K562 (cell line): ENCODE data around the gene PTPN13. TPM values are rescaled to one million over a fixed set of nuclear protein-coding genes. Genes with fewer than 3 reads are reported as not detected.

Source experiments
- ATAC-seq: fragments of 200-7000 bp; cut with Tn5 transposase; 3 replicates; pipeline ENCODE4 v1.9.1; 2020; ENCODE audit warnings: moderate library complexity
- BruUV-seq: library from RNA; stranded (reverse); fragments of 400-500 nt; replicated peaks from 2 replicates; lab custom pipeline; 2021; lab: Mats Ljungman, UMichigan
- CTCF ChIA-PET: fragments of 300-600 bp; formaldehyde crosslinking; extraction: SDS; loops from one replicate; lab custom pipeline; 2021; ENCODE audit warnings: low intra/inter-chr PET ratio; lab: Yijun Ruan, JAX
- POLR2A ChIA-PET: fragments of 300-600, 350-650 bp; sonication (Branson Sonifier 250); formaldehyde crosslinking; extraction: SDS; loops from one replicate; lab custom pipeline; 2021; ENCODE audit warnings: antibody characterized with exemption, inconsistent platforms; lab: Yijun Ruan, JAX
- DNase-seq, 4 experiments: peaks; one replicate each; pipeline versions ENCODE4 v3.0.0 to v3.0.0-alpha.2; 2011 to 2018; ENCODE audit warnings: low spot score in 3 of 4, mixed read lengths in 3 of 4; ENCODE audit errors: extremely low read depth in 1 of 4
- FAIRE-seq: peaks from 2 replicates; lab custom pipeline; 2011; peaks lifted over from hg19 to GRCh38; lab: Jason Lieb, UNC
- H2AFZ ChIP-seq: 2 replicates; pipeline ENCODE4 v1.6.0; 2011; ENCODE audit warnings: low read depth, low read length, control low read depth, inconsistent platforms
- H3K27ac ChIP-seq: fragments of 200-600 bp; 3 replicates; pipeline ENCODE4 v1.8.0; 2011; ENCODE audit warnings: low read depth, mild to moderate bottlenecking, control low read depth, inconsistent platforms, low read length, moderate library complexity, mixed read lengths; ENCODE audit errors: extremely low read depth
- H3K27me3 ChIP-seq, 2 experiments: fragments of 300-600 bp in 1 of 2; 2 replicates in 1 of 2; 3 replicates in 1 of 2; pipeline versions ENCODE4 v1.6.0 to v1.8.0; 2011; ENCODE audit warnings: inconsistent platforms in 2 of 2, low read length in 2 of 2, mild to moderate bottlenecking in 1 of 2, mixed read lengths in 1 of 2, moderate library complexity in 1 of 2; ENCODE audit not compliant: control insufficient read depth in 2 of 2, insufficient read depth in 2 of 2
- H3K36me3 ChIP-seq: fragments of 300-600 bp; 3 replicates; pipeline ENCODE4 v1.8.0; 2011; ENCODE audit warnings: mild to moderate bottlenecking, low read length, inconsistent platforms; ENCODE audit not compliant: control insufficient read depth, insufficient read depth
- H3K4me1 ChIP-seq, 2 experiments: fragments of 200-600 bp in 1 of 2; replicated peaks in 1 of 2; 2 replicates in 1 of 2; 3 replicates in 1 of 2; pipeline versions ENCODE4 v1.5.1 to v1.8.0; 2011; ENCODE audit warnings: inconsistent platforms in 2 of 2, low read length in 2 of 2, mild to moderate bottlenecking in 1 of 2, mixed read lengths in 1 of 2, moderate library complexity in 1 of 2; ENCODE audit not compliant: control insufficient read depth in 2 of 2, insufficient read depth in 2 of 2
- H3K4me2 ChIP-seq: 2 replicates; pipeline ENCODE4 v1.6.1; 2011; ENCODE audit warnings: low read length, control low read depth, inconsistent platforms, mixed read lengths; ENCODE audit not compliant: insufficient read depth
- H3K4me3 ChIP-seq: fragments of 200-600 bp; sonication (generic), shearing (Covaris generic); 2 replicates; pipeline ENCODE4 v1.5.1; 2016; ENCODE audit warnings: control low read depth, inconsistent platforms
- H3K79me2 ChIP-seq: fragments of 200-600 bp; 3 replicates; pipeline ENCODE4 v1.8.0; 2011; ENCODE audit warnings: low read length, inconsistent platforms; ENCODE audit not compliant: control insufficient read depth, insufficient read depth
- H3K9ac ChIP-seq, 2 experiments: 2 replicates each; pipeline versions ENCODE4 v1.6.0 to v1.6.1; 2011; ENCODE audit warnings: low read depth in 2 of 2, low read length in 2 of 2, control low read depth in 1 of 2, inconsistent platforms in 1 of 2, mild to moderate bottlenecking in 1 of 2, mixed read lengths in 1 of 2; ENCODE audit not compliant: insufficient read depth in 1 of 2
- H3K9me1 ChIP-seq: one replicate; pipeline ENCODE4 v1.6.0; 2011; ENCODE audit warnings: inconsistent platforms, mild to moderate bottlenecking, low read length, moderate library complexity; ENCODE audit not compliant: control insufficient read depth, insufficient read depth
- H3K9me3 ChIP-seq: replicated peaks from 2 replicates; pipeline ENCODE4 v1.5.1; 2011; ENCODE audit warnings: low read depth, low read length, inconsistent platforms; ENCODE audit not compliant: control insufficient read depth, insufficient read depth
- H4K20me1 ChIP-seq: replicated peaks from 2 replicates; pipeline ENCODE4 v1.6.1; 2011; ENCODE audit warnings: low read length, inconsistent platforms, mixed read lengths; ENCODE audit not compliant: control insufficient read depth, insufficient read depth
- CREB3L1 ChIP-seq: fragments of 450-650 bp; IDR thresholded peaks from 2 replicates; pipeline ENCODE4 v1.6.1; 2014; ENCODE audit warnings: low read depth, mild to moderate bottlenecking, moderate library complexity, borderline replicate concordance
- GABPA ChIP-seq: fragments of 200-800 bp; sonication (Bioruptor generic); conservative IDR thresholded peaks from 2 replicates; pipeline ENCODE4 v1.6.1; 2016; ENCODE audit warnings: low read depth, missing genetic modification characterization, missing compliant biosample characterization
- HNRNPL ChIP-seq: fragments of 200-400 bp; formaldehyde crosslinking; IDR thresholded peaks from 2 replicates; pipeline ENCODE4 v1.6.1; 2017; ENCODE audit warnings: low read depth, mild to moderate bottlenecking, low read length
- MAFK ChIP-seq: IDR thresholded peaks from 2 replicates; pipeline ENCODE4 v1.6.1; 2011; ENCODE audit warnings: low read length, improper control_type of control experiment
- RAD51 ChIP-seq: fragments of 450-650 bp; IDR thresholded peaks from 2 replicates; pipeline ENCODE4 v1.7.1; 2016; ENCODE audit warnings: low read depth, mild to moderate bottlenecking, borderline replicate concordance
- TEAD4 ChIP-seq, 2 experiments: sonication (generic) in 1 of 2; formaldehyde crosslinking in 1 of 2; IDR thresholded peaks; 2 replicates each; pipeline versions ENCODE4 v1.6.1 to v1.8.0; 2012 to 2022; ENCODE audit warnings: borderline replicate concordance in 1 of 2, inconsistent platforms in 1 of 2, low read length in 1 of 2, mild to moderate bottlenecking in 1 of 2, missing genetic modification reagents in 1 of 2
- U2AF2 ChIP-seq: fragments of 200-400 bp; formaldehyde crosslinking; optimal IDR thresholded peaks from 2 replicates; pipeline ENCODE3; 2017; ENCODE audit warnings: low read depth, mild to moderate bottlenecking, low read length
- ZNF316 ChIP-seq: fragments of 450-650 bp; IDR thresholded peaks from 2 replicates; pipeline ENCODE4 v1.6.1; 2016
- ZNF41 ChIP-seq: fragments of 250-450 bp; sonication (Bioruptor Pico); conservative IDR thresholded peaks from 2 replicates; pipeline ENCODE4 v1.4.0; 2020; ENCODE audit warnings: mild to moderate bottlenecking
- ZNF589 ChIP-seq: fragments of 200-800 bp; sonication (Bioruptor generic); IDR thresholded peaks from 2 replicates; pipeline ENCODE4 v1.6.1; 2016; ENCODE audit warnings: low read depth, missing genetic modification characterization, missing compliant biosample characterization
- ZNF655 ChIP-seq: fragments of 250-450 bp; sonication (Bioruptor Pico); IDR thresholded peaks from 2 replicates; pipeline ENCODE4 v1.5.0; 2021
- WGBS: fragments of 100-300 bp; shearing (Covaris generic); methylation state at CpG from one replicate; pipeline ENCODE4 v1.1.6; 2016; ENCODE audit warnings: low coverage, mixed read lengths; ENCODE audit not compliant: insufficient coverage; ENCODE audit errors: missing lambda C conversion rate; 5-methylcytosine and 5-hydroxymethylcytosine counted together
- in situ Hi-C: fragments of 300-500 bp; cut with MboI; formaldehyde crosslinking; loops from 4 replicates; pipeline ENCODE4 v1.15.0; 2018; ENCODE audit warnings: inconsistent platforms, mixed read lengths
- intact Hi-C: fragments of 100-400 bp; cut with micrococcal nuclease; formaldehyde crosslinking; loops from 2 replicates; pipeline ENCODE4 v1.14.2; 2022
- polyA plus RNA-seq, 8 experiments: library from polyadenylated mRNA; depleted of rRNA in 4 of 8; stranded (reverse) in 5 of 8; unstranded in 3 of 8; fragments of >200 nt; fragmentation: Nextera tagmentation in 2 of 8; fragmentation: Illumina TruSeq in 1 of 8; extraction: Ambion mirVana in 2 of 8; extraction: Trizol in 1 of 8; gene quantifications; 2 replicates each; pipeline versions ENCODE4 v1.2.1 to v1.2.3, GENCODE V29; 2011 to 2014; ENCODE audit warnings: inconsistent platforms in 1 of 8, missing spikeins in 1 of 8
- total RNA-seq, 7 experiments: library from RNA; depleted of rRNA in 6 of 7; stranded (reverse); fragments of >200 nt in 6 of 7; fragmentation: Illumina TruSeq in 2 of 7; extraction: Trizol in 2 of 7; gene quantifications; 2 replicates each; pipeline versions ENCODE4 v1.2.1 to v1.2.3, GENCODE V29; 2011 to 2021; ENCODE audit warnings: low replicate concordance in 1 of 7

The PTPN13 gene
- total and polyA plus RNA-seq, 9 of the 15 experiments (the other 6 are each of a cell fraction or from before 2014, with no cell fraction given) = 0.33 TPM; not detected in 8

GRCh38 chr4:86675548-86675947, 81.4 kb downstream of the PTPN13 start (continued):
- TF ChIP-seq MAFK (no peak), GABPA (tag) (no peak), ZNF316 (no peak), ZNF41 (CRISPR knock-in tag) (no peak), U2AF2 (no peak), CREB3L1 (no peak)

- 2% methylated on average over 2 of the region's 2 CpGs for WGBS
- no TSS peak for BruUV-seq
- in situ Hi-C loops = no loop called here
Measured at GRCh38 chr4:86678796-86679195, 84.7 kb downstream of the PTPN13 start.

More at GRCh38 chr4:86678796-86679195, 84.7 kb downstream of the PTPN13 start:
- Histone ChIP-seq H3K27ac (no peak overlapping the region), H3K4me2 (no peak overlapping the region), H2AFZ (no peak overlapping the region), H3K4me3 (no peak overlapping the region), H3K79me2 (no peaks in the 10 kb centered on the region), H3K27me3 (no peaks in the 10 kb centered on the region), H3K9me1 (no peaks in the 10 kb centered on the region), H3K9ac (no peak overlapping the region), H4K20me1 (no peaks in the 10 kb centered on the region), H3K36me3 (no peaks in the 10 kb centered on the region), H3K4me1 (no peaks in the 10 kb centered on the region), H3K9me3 (no peaks in the 10 kb centered on the region)
- intact Hi-C loops = no loop called here
- DNase-seq (no peak), ATAC-seq (no peak), FAIRE-seq (no peak)
- POLR2A ChIA-PET = no interaction called here
- TF ChIP-seq ZNF655 (CRISPR knock-in tag) = no peak
- no peak for TF ChIP-seq TEAD4 (IDR thresholded peaks at IDR 0.05; ENCODE audit: low read length)
- TF ChIP-seq TEAD4 (CRISPR knock-in tag; IDR thresholded peaks at IDR 0.05; ENCODE audit: borderline replicate concordance) = no peak
- no peak for TF ChIP-seq RAD51
- TF ChIP-seq ZNF589 (CRISPR knock-in tag) = no peak
- TF ChIP-seq HNRNPL = no peak
- CTCF ChIA-PET = no interaction called here
